ENCODE results near the gene PTPRE. TPM values are rescaled to one million over a fixed set of nuclear protein-coding genes. Genes with fewer than 3 reads are reported as not detected.

Gene PTPRE
- total and polyA plus RNA-seq, 2 of the 4 experiments (the other 2 are of a cell fraction): 0.34 to 0.54 TPM

DNA sequence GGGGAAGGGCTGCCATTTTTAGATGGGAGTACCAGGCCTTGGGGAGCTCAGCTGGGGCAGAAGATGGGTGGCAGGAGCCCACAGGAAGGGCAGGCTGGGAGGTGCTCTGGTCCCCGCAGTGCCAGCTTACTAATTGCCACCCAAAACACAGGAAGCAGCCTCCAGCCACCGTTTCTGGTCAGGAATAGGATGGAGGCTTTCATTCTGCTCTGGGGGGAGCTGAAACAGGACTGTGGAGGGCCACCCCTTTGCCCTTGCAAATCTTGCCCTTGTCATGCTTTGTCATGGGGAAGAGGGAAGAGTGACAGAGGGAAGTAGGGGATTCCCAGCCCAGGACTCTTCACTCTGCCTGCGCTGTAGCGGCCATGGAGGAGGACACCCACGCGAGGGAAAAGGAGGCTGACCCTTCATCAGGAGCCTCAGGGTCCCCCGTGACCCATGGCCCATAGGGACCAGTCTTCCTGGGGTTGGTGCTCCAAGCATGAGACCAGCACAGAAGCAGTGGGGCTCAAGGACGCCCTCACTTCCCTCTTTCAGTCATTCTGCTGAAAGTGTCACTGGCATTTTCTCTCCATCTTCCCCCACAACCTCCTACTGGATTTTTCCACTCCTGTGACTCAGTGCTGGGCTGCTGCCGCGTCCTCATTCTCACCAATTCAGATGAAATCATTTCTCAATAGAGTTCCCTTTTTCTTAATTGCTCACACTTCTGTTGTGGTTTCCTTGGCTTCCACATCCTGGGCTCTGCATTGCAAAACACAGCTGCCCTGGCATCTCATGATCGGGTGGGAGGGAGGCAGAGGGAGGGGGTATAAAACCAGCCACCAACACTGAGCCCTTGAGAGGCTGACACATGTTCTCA lies 157.4 kb downstream of the PTPRE start:
- no peak overlapping the region for H2BK20ac ChIP-seq (ENCODE audit: low read depth, low read length)
- in situ Hi-C loops (cut with MboI; ENCODE audit: low sequenced_read_pairs): no loop called here
- H4K91ac ChIP-seq (ENCODE audit: insufficient read depth, low read depth, low read length): no peak overlapping the region; the same call in 1 of the 2 replicates
- no peaks in the 10 kb centered on the region for H3K9me3 ChIP-seq (ENCODE audit: control insufficient read depth, insufficient read depth, low read length)
- no peak overlapping the region for H3K9ac ChIP-seq (ENCODE audit: low read depth, low read length)
- no peaks in the 10 kb centered on the region for H3K79me1 ChIP-seq (ENCODE audit: low read depth in 1 of 2, low read length in 2 of 2)
- peaks cover 3% of the 10 kb centered on the region; the same call in 1 of the 2 replicates for H3K9me1 ChIP-seq (ENCODE audit: insufficient read depth, low read length)
- peak overlapping the region; percentile 54 for H2AFZ ChIP-seq (replicated peaks; ENCODE audit: low read length, poor library complexity)
- BruUV-seq (replicated peaks): no TSS peak
- dilution Hi-C loops (cut with HindIII; ENCODE audit: low sequenced_read_pairs, unreplicated experiment): no loop called here
- H4K5ac ChIP-seq (ENCODE audit: low read depth, low read length): peak overlapping the region; percentile 51
- no peak overlapping the region for H2BK5ac ChIP-seq (ENCODE audit: low read depth, low read length, poor library complexity, severe bottlenecking)
- no peak overlapping the region for H3K4ac ChIP-seq (ENCODE audit: low read depth, low read length)
- H3K56ac ChIP-seq (ENCODE audit: extremely low read depth, insufficient read depth, low read length): no peak overlapping the region
- ChIA-PET CTCF (no interaction called here), POLR2A (ENCODE audit: unreplicated experiment) (no interaction called here)
- H3K14ac ChIP-seq (replicated peaks; ENCODE audit: low read depth, low read length): no peak overlapping the region; the same call in 1 of the 2 replicates
- H2BK15ac ChIP-seq (ENCODE audit: low read depth, low read length): no peak overlapping the region
- H3K27me3 ChIP-seq (ENCODE audit: control insufficient read depth, insufficient read depth, low read length): no peaks in the 10 kb centered on the region; the same call in 1 of the 2 replicates
- H3K18ac ChIP-seq (ENCODE audit: low read depth, low read length): peak overlapping the region; percentile 62; the same call in 1 of the 2 replicates
- H4K8ac ChIP-seq (ENCODE audit: low read depth in 2 of 2, low read length in 2 of 2): no peak overlapping the region
- no peaks in the 10 kb centered on the region for H3K36me3 ChIP-seq (ENCODE audit: control insufficient read depth, insufficient read depth, low read length)
- H2AK5ac ChIP-seq (ENCODE audit: low read depth, low read length): no peak overlapping the region
- ATAC-seq (ENCODE audit: low read depth): peak; percentile 44
- 60% methylated on average over 1 of the region's 11 CpGs; no CpG with 5 or more reads in 1 of the 2 experiments for WGBS, 2 experiments (ENCODE audit: extremely low coverage in 2 of 2, insufficient read length in 1 of 2)
- no peak overlapping the region for H3K4me3 ChIP-seq (ENCODE audit: insufficient read depth, low read depth, low read length)
- H2BK120ac ChIP-seq (ENCODE audit: low read depth, low read length): no peak overlapping the region
- DNase-seq: peak; percentile 49
- no peak overlapping the region for H3K27ac ChIP-seq (ENCODE audit: insufficient read depth, low read length)
- intact Hi-C loops (cut with micrococcal nuclease): no loop called here
- peaks cover 6% of the 10 kb centered on the region for H3K4me1 ChIP-seq (ENCODE audit: control insufficient read depth, insufficient read depth, low read length)
- H2AK9ac ChIP-seq (replicated peaks; ENCODE audit: low read depth, low read length, poor library complexity): no peak overlapping the region
- no peak overlapping the region for H3K4me2 ChIP-seq (ENCODE audit: low read depth, low read length)
- H4K20me1 ChIP-seq (ENCODE audit: insufficient read depth, low read length): no peaks in the 10 kb centered on the region
- no peak overlapping the region for H3K23ac ChIP-seq (ENCODE audit: low read depth, low read length)
- TF ChIP-seq SMC3 (IDR thresholded peaks at IDR 0.05; ENCODE audit: low read depth, low read length) (no peak), FOS (IDR thresholded peaks at IDR 0.05; ENCODE audit: low read depth, low read length) (no peak), ELK1 (IDR thresholded peaks at IDR 0.05; ENCODE audit: borderline replicate concordance, low read depth, low read length) (no peak), NFE2L2 (IDR thresholded peaks at IDR 0.05; ENCODE audit: low read depth, low read length) (no peak), RAD21 (IDR thresholded peaks at IDR 0.05; ENCODE audit: low read length) (no peak), CHD1 (IDR thresholded peaks at IDR 0.05; ENCODE audit: low read depth, low read length) (no peak), MAZ (IDR thresholded peaks at IDR 0.05; ENCODE audit: borderline replicate concordance, low read depth, low read length) (peak; percentile 45; the same call in 1 of the 2 replicates), USF2 (IDR thresholded peaks at IDR 0.05; ENCODE audit: low read depth, low read length) (no peak), BHLHE40 (IDR thresholded peaks at IDR 0.05; ENCODE audit: low read depth, low read length) (peak; percentile 65), POLR2A (IDR thresholded peaks at IDR 0.05; ENCODE audit: low read depth, low read length) (no peak), CTCF (conservative IDR thresholded peaks at IDR 0.05; ENCODE audit: low read depth, low read length) (no peak), MXI1 (IDR thresholded peaks at IDR 0.05; ENCODE audit: borderline replicate concordance, low read depth, low read length) (no peak), MAFK (IDR thresholded peaks at IDR 0.05; ENCODE audit: low read depth, low read length) (no peak), CEBPB (IDR thresholded peaks at IDR 0.05; ENCODE audit: low read depth, low read length) (peak; percentile 67), RFX5 (IDR thresholded peaks at IDR 0.05; ENCODE audit: low read depth, low read length) (no peak)
